ENCODE measurements around the gene LRMDA. TPM values are rescaled to one million over a fixed set of nuclear protein-coding genes. Genes with fewer than 3 reads are reported as not detected.

Gene LRMDA
- total and polyA plus RNA-seq, 2 donors (not counting 3 experiments of a cell fraction or from before 2014, with no cell fraction given): 9.7 to 18.0 TPM

GRCh38 chr10:76025124-76025477, 593.7 kb downstream of the LRMDA start:
- Histone ChIP-seq H3K79me2 (ENCODE audit: control insufficient read depth, insufficient read depth, low read length) (no peaks in the 10 kb centered on the region), H2AFZ (ENCODE audit: low read depth, low read length) (no peak overlapping the region), H3K9ac (replicated peaks; ENCODE audit: extremely low read depth, insufficient read depth, low read length) (no peak overlapping the region), H3K27ac (ENCODE audit: insufficient read depth, low read depth, low read length) (no peak overlapping the region), H3K4me2 (ENCODE audit: insufficient read depth, low read length) (no peak overlapping the region), H3K9me1 (replicated peaks; ENCODE audit: control insufficient read depth, extremely low read depth, insufficient read depth, low read length) (no peaks in the 10 kb centered on the region), H3K9me3 (replicated peaks; ENCODE audit: control insufficient read depth, insufficient read depth, low read length) (no peaks in the 10 kb centered on the region), H4K20me1 (replicated peaks; ENCODE audit: control insufficient read depth, extremely low read depth, insufficient read depth, low read length) (no peaks in the 10 kb centered on the region), H3K36me3 (ENCODE audit: control insufficient read depth in 2 of 2, extremely low read depth in 1 of 2, insufficient read depth in 2 of 2, low read length in 2 of 2) (no peaks in the 10 kb centered on the region), H3K27me3 (ENCODE audit: control insufficient read depth in 2 of 2, insufficient read depth in 2 of 2, low read length in 2 of 2) (no peaks in the 10 kb centered on the region), H3K4me3 (replicated peaks in 1 of 3; ENCODE audit: insufficient read depth in 1 of 3, low read depth in 1 of 3, low read length in 3 of 3) (no peak overlapping the region), H3K4me1 (ENCODE audit: control insufficient read depth, extremely low read depth, insufficient read depth, low read length) (no peaks in the 10 kb centered on the region)
- ChIA-PET CTCF (interaction anchor here (3.6 kb wide), 1 partner anchor 12 kb away, joined by 24 read pairs; no protein-coding TSS in a partner anchor), POLR2A (no interaction called here)
- intact Hi-C loops (cut with micrococcal nuclease): no loop called here
- BruUV-seq (replicated peaks): no TSS peak
- DNase-seq (ENCODE audit: low read depth, low spot score): no peak
- no peak for TF ChIP-seq EZH2 (IDR thresholded peaks at IDR 0.05; ENCODE audit: borderline replicate concordance, low read depth, low read length, severe bottlenecking)
- no peak for TF ChIP-seq FOS (IDR thresholded peaks at IDR 0.05; ENCODE audit: borderline replicate concordance, insufficient read depth, low read length)
- no peak for FAIRE-seq
- dilution Hi-C loops (cut with MboI; ENCODE audit: extremely low pct_ligation_motif_present, low sequenced_read_pairs): no loop called here

DNA sequence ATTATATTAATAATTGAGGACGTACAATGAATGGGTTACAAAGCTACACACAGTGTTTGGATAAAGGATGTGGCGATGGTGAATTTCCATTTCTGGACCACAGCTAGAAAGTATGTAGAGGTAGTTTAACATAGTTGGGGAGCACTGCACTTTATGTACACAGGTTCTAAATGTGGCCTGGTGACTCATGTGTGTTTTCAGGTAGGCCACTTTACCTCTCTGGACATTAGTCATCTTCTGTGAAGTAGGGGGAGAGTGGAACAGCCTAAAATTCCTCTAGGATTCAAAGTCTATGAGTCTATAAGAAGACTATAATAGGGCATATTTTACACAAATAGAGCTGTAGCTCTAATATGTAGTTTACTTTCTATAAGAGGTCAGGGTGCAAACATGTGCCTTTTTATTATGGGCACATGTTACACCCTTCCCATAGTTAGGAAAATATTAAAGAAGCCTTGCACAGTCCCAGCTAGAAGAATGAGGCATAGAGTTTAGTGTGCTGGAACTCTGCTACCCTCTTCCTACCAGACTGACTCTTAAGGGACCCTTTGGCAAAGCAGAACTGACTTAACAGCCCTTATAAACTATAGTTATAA, 594.9 kb downstream of the LRMDA start:
- dilution Hi-C loops (cut with MboI; ENCODE audit: extremely low pct_ligation_motif_present, low sequenced_read_pairs): no loop called here
- DNase-seq (ENCODE audit: low read depth, low spot score): no peak
- Histone ChIP-seq H3K36me3 (ENCODE audit: control insufficient read depth in 2 of 2, extremely low read depth in 1 of 2, insufficient read depth in 2 of 2, low read length in 2 of 2) (no peaks in the 10 kb centered on the region), H3K4me1 (ENCODE audit: control insufficient read depth, extremely low read depth, insufficient read depth, low read length) (no peaks in the 10 kb centered on the region), H3K9ac (replicated peaks; ENCODE audit: extremely low read depth, insufficient read depth, low read length) (no peak overlapping the region), H3K27me3 (ENCODE audit: control insufficient read depth in 2 of 2, insufficient read depth in 2 of 2, low read length in 2 of 2) (no peaks in the 10 kb centered on the region), H3K79me2 (ENCODE audit: control insufficient read depth, insufficient read depth, low read length) (no peaks in the 10 kb centered on the region), H3K27ac (ENCODE audit: insufficient read depth, low read depth, low read length) (no peak overlapping the region), H3K9me1 (replicated peaks; ENCODE audit: control insufficient read depth, extremely low read depth, insufficient read depth, low read length) (no peaks in the 10 kb centered on the region), H4K20me1 (replicated peaks; ENCODE audit: control insufficient read depth, extremely low read depth, insufficient read depth, low read length) (no peaks in the 10 kb centered on the region), H3K9me3 (replicated peaks; ENCODE audit: control insufficient read depth, insufficient read depth, low read length) (no peaks in the 10 kb centered on the region), H2AFZ (ENCODE audit: low read depth, low read length) (no peak overlapping the region), H3K4me2 (ENCODE audit: insufficient read depth, low read length) (no peak overlapping the region), H3K4me3 (replicated peaks in 1 of 3; ENCODE audit: insufficient read depth in 1 of 3, low read depth in 1 of 3, low read length in 3 of 3) (no peak overlapping the region)
- FAIRE-seq: no peak
- TF ChIP-seq GATA2 (IDR thresholded peaks at IDR 0.05; ENCODE audit: insufficient read depth, insufficient read length, low read depth, low read length) (no peak), FOS (IDR thresholded peaks at IDR 0.05; ENCODE audit: borderline replicate concordance, insufficient read depth, low read length) (no peak), POLR2AphosphoS5 (IDR thresholded peaks at IDR 0.05; ENCODE audit: insufficient read depth, low read depth, low read length) (no peak), JUN (IDR thresholded peaks at IDR 0.05; ENCODE audit: borderline replicate concordance, insufficient read depth, insufficient read length, low read depth) (no peak), EZH2 (IDR thresholded peaks at IDR 0.05; ENCODE audit: borderline replicate concordance, low read depth, low read length, severe bottlenecking) (no peak), CTCF (IDR thresholded peaks at IDR 0.05; ENCODE audit: extremely low read depth in 1 of 2, insufficient read depth in 1 of 2, low read depth in 1 of 2, low read length in 2 of 2) (no peak), POLR2A (IDR thresholded peaks at IDR 0.05; ENCODE audit: low read depth, low read length) (no peak), MYC (IDR thresholded peaks at IDR 0.05; ENCODE audit: low read depth, low read length) (no peak)
- TF ChIP-seq, protein P1, sequence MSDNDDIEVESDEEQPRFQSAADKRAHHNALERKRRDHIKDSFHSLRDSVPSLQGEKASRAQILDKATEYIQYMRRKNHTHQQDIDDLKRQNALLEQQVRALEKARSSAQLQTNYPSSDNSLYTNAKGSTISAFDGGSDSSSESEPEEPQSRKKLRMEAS (IDR thresholded peaks at IDR 0.05; ENCODE audit: insufficient read depth, insufficient read length): no peak
- ChIA-PET CTCF (interaction anchor here (0.9 to 3.6 kb wide), 3 partner anchors 11 to 625 kb away, joined by 3 to 24 read pairs (median 5); partner anchors contain the start of gene ZNF503), POLR2A (no interaction called here)
- no TSS peak for BruUV-seq (replicated peaks)
- intact Hi-C loops (cut with micrococcal nuclease): no loop called here
